Measurements from ENCODE around the gene OPRL1. TPM values are rescaled to one million over a fixed set of nuclear protein-coding genes. Genes with fewer than 3 reads are reported as not detected.

The OPRL1 gene
- total RNA-seq, 3 donors from 2014 or later = 0.26 to 0.76 (median 0.39) TPM

DNA sequence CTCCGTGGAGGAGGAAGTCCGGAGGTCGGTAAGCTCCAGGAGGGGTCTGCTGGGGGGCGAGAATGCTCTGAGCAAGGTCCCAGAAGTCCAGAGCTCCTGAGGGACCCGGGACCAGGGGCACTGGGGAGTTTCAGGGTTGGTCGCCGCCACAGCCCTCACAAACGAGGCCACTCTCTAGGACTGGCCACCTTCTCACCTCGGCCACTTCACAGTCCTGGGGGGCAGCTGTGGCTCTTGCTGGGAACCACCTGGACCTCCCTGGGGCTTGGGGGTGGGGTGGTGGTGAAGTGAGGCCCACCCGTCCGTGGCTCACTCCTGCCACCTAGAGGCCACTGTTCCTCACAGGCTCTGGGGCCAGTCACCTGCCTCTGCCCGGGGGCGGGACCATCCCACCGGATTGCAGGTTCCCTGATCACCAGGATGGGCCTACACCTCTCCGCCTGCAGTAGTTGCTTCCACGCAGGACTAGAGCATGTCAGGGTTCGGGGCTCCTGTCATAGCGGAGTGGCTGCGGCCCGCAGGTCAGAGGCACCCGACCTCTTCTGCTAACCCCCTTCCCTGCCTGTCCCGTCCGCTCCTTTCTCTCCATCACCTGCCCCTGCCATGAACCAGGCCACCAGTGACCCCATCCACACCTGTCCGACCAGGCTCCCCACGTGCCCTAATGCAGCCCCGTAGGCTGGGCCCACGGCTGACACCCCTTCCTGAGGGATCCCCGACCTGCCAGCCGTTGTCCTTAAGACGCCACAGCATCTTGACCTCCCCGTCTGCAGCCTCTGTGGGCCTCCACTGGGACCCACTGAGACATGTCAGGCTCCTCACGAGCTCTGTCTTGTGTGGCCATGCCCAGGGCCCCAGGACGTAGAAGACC is 22.0 kb upstream of the OPRL1 start:
- ATAC-seq = peak; percentile 79
- no peak overlapping the region for H3K4me3 ChIP-seq
- intact Hi-C loops (cut with DNase I, micrococcal nuclease) = no loop called here

GRCh38 chr20:64058536-64058935 is 21.3 kb upstream of the OPRL1 start:
- no peak for ATAC-seq
- Histone ChIP-seq H3K36me3 (ENCODE audit: low read depth) (no peaks in the 10 kb centered on the region), H3K4me3 (no peak overlapping the region), H3K4me1 (ENCODE audit: low read depth) (peaks cover 4% of the 10 kb centered on the region), H3K9me3 (no peaks in the 10 kb centered on the region)
- TF ChIP-seq, protein P1, sequence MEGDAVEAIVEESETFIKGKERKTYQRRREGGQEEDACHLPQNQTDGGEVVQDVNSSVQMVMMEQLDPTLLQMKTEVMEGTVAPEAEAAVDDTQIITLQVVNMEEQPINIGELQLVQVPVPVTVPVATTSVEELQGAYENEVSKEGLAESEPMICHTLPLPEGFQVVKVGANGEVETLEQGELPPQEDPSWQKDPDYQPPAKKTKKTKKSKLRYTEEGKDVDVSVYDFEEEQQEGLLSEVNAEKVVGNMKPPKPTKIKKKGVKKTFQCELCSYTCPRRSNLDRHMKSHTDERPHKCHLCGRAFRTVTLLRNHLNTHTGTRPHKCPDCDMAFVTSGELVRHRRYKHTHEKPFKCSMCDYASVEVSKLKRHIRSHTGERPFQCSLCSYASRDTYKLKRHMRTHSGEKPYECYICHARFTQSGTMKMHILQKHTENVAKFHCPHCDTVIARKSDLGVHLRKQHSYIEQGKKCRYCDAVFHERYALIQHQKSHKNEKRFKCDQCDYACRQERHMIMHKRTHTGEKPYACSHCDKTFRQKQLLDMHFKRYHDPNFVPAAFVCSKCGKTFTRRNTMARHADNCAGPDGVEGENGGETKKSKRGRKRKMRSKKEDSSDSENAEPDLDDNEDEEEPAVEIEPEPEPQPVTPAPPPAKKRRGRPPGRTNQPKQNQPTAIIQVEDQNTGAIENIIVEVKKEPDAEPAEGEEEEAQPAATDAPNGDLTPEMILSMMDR (IDR thresholded peaks at IDR 0.05) = no peak
- DNase-seq = no peak
- intact Hi-C loops (cut with DNase I, micrococcal nuclease) = no loop called here

More for the DNA sequence above, 22.0 kb upstream of the OPRL1 start:
- peak; percentile 81 to 88 (median 83) for DNase-seq
- H3K9me3 ChIP-seq = no peaks in the 10 kb centered on the region
- no peaks in the 10 kb centered on the region for H3K36me3 ChIP-seq (ENCODE audit: low read depth)
- peaks cover 4% of the 10 kb centered on the region for H3K4me1 ChIP-seq (ENCODE audit: low read depth)
- TF ChIP-seq, protein P1 (IDR thresholded peaks at IDR 0.05) = peak; percentile 80

DNA sequence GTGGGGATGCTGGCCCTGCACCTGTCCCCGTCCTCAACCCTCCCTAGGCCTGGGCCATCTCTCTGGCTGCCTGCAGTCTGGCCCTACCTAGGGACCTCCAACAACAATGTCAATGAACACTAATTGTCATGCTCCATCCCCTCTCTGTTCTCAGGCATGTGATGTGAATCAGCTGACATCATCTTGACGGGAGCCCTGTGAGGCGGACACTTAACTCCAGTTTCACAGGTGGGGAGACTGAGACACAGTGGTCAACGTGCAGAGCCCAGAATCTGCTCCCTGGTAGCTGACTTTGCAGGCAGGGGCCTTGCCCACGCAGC is 17.6 kb upstream of the OPRL1 start:
- no peaks in the 10 kb centered on the region for H3K9me3 ChIP-seq
- intact Hi-C loops (cut with DNase I, micrococcal nuclease) = no loop called here
- ATAC-seq (no peak), DNase-seq (no peak)
- H3K4me3 ChIP-seq = no peak overlapping the region
- no peaks in the 10 kb centered on the region for H3K36me3 ChIP-seq (ENCODE audit: low read depth)
- peaks cover 4% of the 10 kb centered on the region for H3K4me1 ChIP-seq (ENCODE audit: low read depth)
- TF ChIP-seq, protein P1 (IDR thresholded peaks at IDR 0.05) = no peak

- Histone ChIP-seq H3K36me3 (ENCODE audit: low read depth) (no peaks in the 10 kb centered on the region), H3K4me3 (peak within 1 kb of the TSS; percentile 42), H3K4me1 (ENCODE audit: low read depth) (peaks cover 4% of the 10 kb centered on the region), H3K9me3 (no peaks in the 10 kb centered on the region)
- ATAC-seq (peak; percentile 96), DNase-seq (peak; percentile 97)
- TF ChIP-seq, protein P1 (IDR thresholded peaks at IDR 0.05) = no peak
- intact Hi-C loops (cut with DNase I, micrococcal nuclease) = no loop called here
Measured at GRCh38 chr20:64062596-64063388, 17.1 kb upstream of the OPRL1 start, which contains the start of gene TCEA2. Gene TCEA2, plus strand, starts transcription at chr20:64063198. Its CDS starts 115 bp downstream, at chr20:64063313.

- no peak for ATAC-seq
- no peaks in the 10 kb centered on the region for H3K9me3 ChIP-seq
- TF ChIP-seq, protein P1 (IDR thresholded peaks at IDR 0.05) = no peak
- H3K4me3 ChIP-seq = peak overlapping the region; percentile 42
- DNase-seq = no peak
- no peaks in the 10 kb centered on the region for H3K36me3 ChIP-seq (ENCODE audit: low read depth)
- peaks cover 4% of the 10 kb centered on the region for H3K4me1 ChIP-seq (ENCODE audit: low read depth)
- intact Hi-C loops (cut with DNase I, micrococcal nuclease) = no loop called here
Measured at GRCh38 chr20:64063389-64064144, 16.3 kb upstream of the OPRL1 start.

All from mucosa of descending colon (tissue), 3 donors.